ENCODE results near the gene CABP7. TPM values are rescaled to one million over a fixed set of nuclear protein-coding genes. Genes with fewer than 3 reads are reported as not detected.

CABP7 gene
- polyA plus RNA-seq, 1 of the 3 experiments (the other 2 are of a cell fraction), result 0.72 TPM

- CTCF ChIA-PET, result interaction anchor here (0.6 to 3.6 kb wide), 3 partner anchors 9 to 48 kb away, joined by 3 to 10 read pairs (median 3); no protein-coding TSS in a partner anchor
- WGBS (ENCODE audit: low lambda C conversion rate), result 95% methylated on average over 12 of the region's 14 CpGs
- POLR2A ChIA-PET, result no interaction called here
- DNase-seq, result no peak
- H3K4me2 ChIP-seq, result no peak overlapping the region
- no peaks in the 10 kb centered on the region for H3K9me3 ChIP-seq
- no peaks in the 10 kb centered on the region for H4K20me1 ChIP-seq (ENCODE audit: insufficient read depth)
- no peaks in the 10 kb centered on the region for H3K27me3 ChIP-seq (ENCODE audit: insufficient read depth)
- TF ChIP-seq POLR2AphosphoS5 (IDR thresholded peaks at IDR 0.05; ENCODE audit: low read depth, low read length), result no peak
- TF ChIP-seq TAF1 (IDR thresholded peaks at IDR 0.05; ENCODE audit: borderline replicate concordance, low read depth, low read length), result no peak
- no peak for TF ChIP-seq JUND (IDR thresholded peaks at IDR 0.05)
- TF ChIP-seq USF1 (IDR thresholded peaks at IDR 0.05; ENCODE audit: borderline replicate concordance, low read depth), result no peak
- no peak overlapping the region for H3K4me3 ChIP-seq (ENCODE audit: low read depth in 2 of 2, low read length in 1 of 2)
- peaks cover 21 to 67% of the 10 kb centered on the region in 2 experiments for H3K36me3 ChIP-seq (replicated peaks in 1 of 2; ENCODE audit: control insufficient read depth in 1 of 2, insufficient read depth in 2 of 2, low read length in 1 of 2)
- H2AFZ ChIP-seq (ENCODE audit: low read depth), result no peak overlapping the region
- no peak overlapping the region for H3K27ac ChIP-seq (ENCODE audit: low read depth in 2 of 2, low read length in 1 of 2)
- H3K9ac ChIP-seq, result no peak overlapping the region
- no peaks in the 10 kb centered on the region for H3K79me2 ChIP-seq (ENCODE audit: insufficient read depth)
- no peaks in the 10 kb centered on the region for H3K9me2 ChIP-seq
- no peaks in the 10 kb centered on the region for H3F3A ChIP-seq (replicated peaks; ENCODE audit: insufficient read depth)
- no peaks in the 10 kb centered on the region for H3K4me1 ChIP-seq (ENCODE audit: control insufficient read depth in 1 of 2, insufficient read depth in 2 of 2, low read depth in 1 of 2, low read length in 1 of 2)
Measured at GRCh38 chr22:29673361-29674066, 46.3 kb upstream of the CABP7 start.

- Histone ChIP-seq H3K9ac (no peak overlapping the region), H4K20me1 (ENCODE audit: insufficient read depth) (no peaks in the 10 kb centered on the region), H2AFZ (ENCODE audit: low read depth) (no peak overlapping the region), H3K9me3 (no peaks in the 10 kb centered on the region), H3K36me3 (replicated peaks in 1 of 2; ENCODE audit: control insufficient read depth in 1 of 2, insufficient read depth in 2 of 2, low read length in 1 of 2) (peaks cover 16 to 68% of the 10 kb centered on the region in 2 experiments), H3F3A (replicated peaks; ENCODE audit: insufficient read depth) (no peaks in the 10 kb centered on the region), H3K27me3 (ENCODE audit: insufficient read depth) (no peaks in the 10 kb centered on the region), H3K27ac (ENCODE audit: low read depth in 2 of 2, low read length in 1 of 2) (no peak overlapping the region), H3K4me2 (no peak overlapping the region), H3K4me1 (ENCODE audit: control insufficient read depth in 1 of 2, insufficient read depth in 2 of 2, low read depth in 1 of 2, low read length in 1 of 2) (no peaks in the 10 kb centered on the region), H3K4me3 (ENCODE audit: low read depth in 2 of 2, low read length in 1 of 2) (no peak overlapping the region), H3K9me2 (no peaks in the 10 kb centered on the region), H3K79me2 (ENCODE audit: insufficient read depth) (no peaks in the 10 kb centered on the region)
- DNase-seq, result no peak
- POLR2A ChIA-PET, result no interaction called here
- CTCF ChIA-PET, result interaction anchor here (0.6 to 3.6 kb wide), 4 partner anchors 15 to 414 kb away, joined by 3 to 10 read pairs (median 4); no protein-coding TSS in a partner anchor
- no peak for TF ChIP-seq MXI1 (IDR thresholded peaks at IDR 0.05; ENCODE audit: low read depth, low read length)
- no peak for TF ChIP-seq ZBTB33 (IDR thresholded peaks at IDR 0.05; ENCODE audit: borderline replicate concordance, low read depth)
- TF ChIP-seq FOSL2 (IDR thresholded peaks at IDR 0.05; ENCODE audit: borderline replicate concordance, low read depth), result no peak
- no peak for TF ChIP-seq TCF12 (IDR thresholded peaks at IDR 0.05)
- no peak for TF ChIP-seq GABPA (IDR thresholded peaks at IDR 0.05; ENCODE audit: low read depth)
- TF ChIP-seq RAD21 (IDR thresholded peaks at IDR 0.05; ENCODE audit: low read length), result no peak
- 96% methylated on average over 8 of the region's 8 CpGs for WGBS (ENCODE audit: low lambda C conversion rate)
Measured at GRCh38 chr22:29674121-29674520, 45.7 kb upstream of the CABP7 start.
